HG03457 (cell line): ENCODE results near the gene MANEA.
"Not testable (repeated sequence)": the region's sequence is repeated elsewhere in the genome, so short reads cannot be mapped to it uniquely, and the experiment has no call there.

Experiments used
- ATAC-seq: cut with Tn5 transposase; IDR thresholded peaks from one replicate; pipeline ENCODE4 v1.9.1; 2021; ENCODE audit warnings: moderate number of reproducible peaks; ENCODE audit not compliant: unreplicated experiment

MANEA gene

GRCh38 chr6:95584226-95584625, 6.9 kb downstream of the MANEA start:
- not testable (repeated sequence) for ATAC-seq

- ATAC-seq: no peak
Measured at GRCh38 chr6:95587989-95588388, 10.7 kb downstream of the MANEA start.

GRCh38 chr6:95589067-95589466, 11.7 kb downstream of the MANEA start:
- ATAC-seq: no peak

GRCh38 chr6:95589826-95590570, 12.7 kb downstream of the MANEA start:
- no peak for ATAC-seq

GRCh38 chr6:95593025-95593424, 15.7 kb downstream of the MANEA start:
- ATAC-seq: no peak

GRCh38 chr6:95596021-95596420, 18.7 kb downstream of the MANEA start:
- ATAC-seq: no peak

- no peak for ATAC-seq
Measured at GRCh38 chr6:95599706-95600105, 22.4 kb downstream of the MANEA start.

GRCh38 chr6:95601133-95601532, 23.8 kb downstream of the MANEA start:
- ATAC-seq: no peak

GRCh38 chr6:95614094-95614493, 36.8 kb downstream of the MANEA start:
- ATAC-seq: no peak

- ATAC-seq: no peak
Measured at GRCh38 chr6:95629551-95629950, 52.2 kb downstream of the MANEA start.

- no peak for ATAC-seq
Measured at GRCh38 chr6:95636552-95637431, 59.5 kb downstream of the MANEA start.

- ATAC-seq: no peak
Measured at GRCh38 chr6:95648636-95649035, 71.3 kb downstream of the MANEA start.

GRCh38 chr6:95649451-95649850, 72.1 kb downstream of the MANEA start:
- no peak for ATAC-seq

- no peak for ATAC-seq
Measured at GRCh38 chr6:95654176-95654575, 76.8 kb downstream of the MANEA start.

- no peak for ATAC-seq
Measured at GRCh38 chr6:95658886-95659285, 81.6 kb downstream of the MANEA start.
